PC-9 (cell line): ENCODE data around the gene ANKZF1. TPM values are rescaled to one million over a fixed set of nuclear protein-coding genes. Genes with fewer than 3 reads are reported as not detected.
A peak's percentile ranks its signal among the peaks of the same experiment; 100 is the strongest.

ENCODE experiments used
- BruUV-seq: library from RNA; stranded (reverse); fragments of 400-500 nt; replicated peaks from 2 replicates; lab custom pipeline; 2021; lab: Mats Ljungman, UMichigan
- CTCF ChIA-PET: fragments of 300-600 bp; sonication (Branson Sonifier 250); formaldehyde crosslinking; loops from one replicate; lab custom pipeline; 2022; ENCODE audit warnings: antibody characterized with exemption; lab: Charles Lee
- POLR2A ChIA-PET: fragments of 300-600 bp; sonication (Branson Sonifier 250); formaldehyde crosslinking; loops from one replicate; lab custom pipeline; 2022; ENCODE audit warnings: antibody characterized with exemption; ENCODE audit not compliant: unreplicated experiment; lab: Charles Lee
- DNase-seq, 2 experiments: peaks; one replicate each; pipeline versions ENCODE4 v3.0.0 to v3.0.0-alpha.2; 2015 to 2022; ENCODE audit warnings: mixed read lengths in 1 of 2
- H2AFZ ChIP-seq: fragments of 200-600 bp; sonication (generic); 2 replicates; pipeline ENCODE4 v1.8.1; 2017; ENCODE audit warnings: antibody characterized with exemption
- H3F3A ChIP-seq: fragments of 200-600 bp; sonication (generic); 2 replicates; pipeline ENCODE4 v1.8.1; 2017; ENCODE audit warnings: antibody characterized with exemption, mild to moderate bottlenecking, low read depth; ENCODE audit not compliant: insufficient read depth
- H3K27ac ChIP-seq: fragments of 200-600 bp; sonication (generic); 2 replicates; pipeline ENCODE4 v1.6.1; 2016; ENCODE audit warnings: mixed run types
- H3K27me3 ChIP-seq: fragments of 200-600 bp; sonication (generic); 2 replicates; pipeline ENCODE4 v1.6.1; 2016; ENCODE audit warnings: low read depth, mixed run types; ENCODE audit not compliant: insufficient read depth
- H3K36me3 ChIP-seq: fragments of 200-600 bp; sonication (generic); 2 replicates; pipeline ENCODE4 v1.6.1; 2016; ENCODE audit warnings: low read depth, mixed run types
- H3K4me1 ChIP-seq: fragments of 200-600 bp; sonication (generic); replicated peaks from 2 replicates; pipeline ENCODE4 v1.6.1; 2016; ENCODE audit warnings: mixed run types; ENCODE audit not compliant: insufficient read depth
- H3K4me2 ChIP-seq: fragments of 200-600 bp; sonication (generic); 2 replicates; pipeline ENCODE4 v1.6.1; 2017; ENCODE audit warnings: mixed run types
- H3K4me3 ChIP-seq: fragments of 200-600 bp; sonication (generic); 2 replicates; pipeline ENCODE4 v1.6.1; 2016; ENCODE audit warnings: mixed run types
- H3K79me2 ChIP-seq: fragments of 200-600 bp; sonication (generic); 2 replicates; pipeline ENCODE4 v1.6.1; 2017; ENCODE audit warnings: low read depth, mixed run types
- H3K9me2 ChIP-seq: fragments of 200-600 bp; sonication (generic); 2 replicates; pipeline ENCODE4 v1.8.1; 2017; ENCODE audit warnings: mild to moderate bottlenecking; ENCODE audit not compliant: insufficient read depth
- H3K9me3 ChIP-seq: fragments of 200-600 bp; sonication (generic); 2 replicates; pipeline ENCODE4 v1.8.1; 2016; ENCODE audit warnings: low read depth; ENCODE audit not compliant: insufficient read depth
- H4K20me1 ChIP-seq: fragments of 200-600 bp; sonication (generic); 2 replicates; pipeline ENCODE4 v1.8.1; 2017; ENCODE audit not compliant: insufficient read depth
- CTCF ChIP-seq: fragments of 200-600 bp; sonication (generic); conservative IDR thresholded peaks from 2 replicates; pipeline ENCODE4 v1.6.1; 2017; ENCODE audit warnings: mixed run types, antibody characterized with exemption, mild to moderate bottlenecking, moderate library complexity
- EZH2 ChIP-seq: fragments of 200-600 bp; sonication (generic); IDR thresholded peaks from 2 replicates; pipeline ENCODE4 v1.8.0; 2017; ENCODE audit warnings: antibody characterized with exemption, low read depth
- intact Hi-C: fragments of 100-400 bp; cut with micrococcal nuclease; formaldehyde crosslinking; loops from one replicate; pipeline ENCODE4 v1.10.0; 2022; ENCODE audit not compliant: unreplicated experiment
- total RNA-seq: library from RNA; stranded (reverse); gene quantifications from 2 replicates; pipeline ENCODE4 v1.2.3, GENCODE V29; 2021

ANKZF1 gene
- total RNA-seq, 1 experiment from 2014 or later: 62.2 TPM

GRCh38 chr2:219278655-219279150, 49.1 kb downstream of the ANKZF1 start:
- CTCF ChIA-PET: interaction anchor here (0.6 to 2.3 kb wide), 3 partner anchors 16 to 26 kb away, joined by 4 to 13 read pairs (median 6); no protein-coding TSS in a partner anchor
- Histone ChIP-seq H2AFZ (peak overlapping the region; percentile 25; the same call in 1 of the 2 replicates), H3K4me1 (peaks cover 44% of the 10 kb centered on the region), H3K4me3 (peak overlapping the region; percentile 81; the same call in 1 of the 2 replicates), H3K27me3 (no peaks in the 10 kb centered on the region), H3K79me2 (0 out of 2 replicates have a peak, but pooled peaks cover 3% of the 10 kb centered on the region), H3K27ac (peak overlapping the region; percentile 51), H3K4me2 (peak overlapping the region; percentile 93), H3F3A (peaks cover 31% of the 10 kb centered on the region), H4K20me1 (no peaks in the 10 kb centered on the region), H3K9me2 (no peaks in the 10 kb centered on the region), H3K9me3 (no peaks in the 10 kb centered on the region), H3K36me3 (no peaks in the 10 kb centered on the region)
- intact Hi-C loops: loop anchor here (1.0 to 10.0 kb wide), 7 partner anchors 16 to 384 kb away; partner anchors contain the start of genes ABCB6, ANKZF1, ATG9A and TUBA4A
- POLR2A ChIA-PET: interaction anchor here (0.5 to 1.2 kb wide), 4 partner anchors 22 to 525 kb away, joined by 3 to 15 read pairs (median 8); no protein-coding TSS in a partner anchor
- no peak for TF ChIP-seq EZH2
- no peak for TF ChIP-seq CTCF
- no peak for DNase-seq
- TSS peak; percentile 58 for BruUV-seq

GRCh38 chr2:219279151-219279915, 49.7 kb downstream of the ANKZF1 start, which contains the start of gene DNAJB2:
Gene DNAJB2 (plus strand): TSS chr2:219279366. CDS start chr2:219279834, 468 bp downstream.
- ChIA-PET CTCF (interaction anchor here (0.6 to 2.3 kb wide), 4 partner anchors 16 to 35 kb away, joined by 4 to 13 read pairs (median 9); no protein-coding TSS in a partner anchor), POLR2A (interaction anchor here (0.7 to 1.2 kb wide), 3 partner anchors 30 to 524 kb away, joined by 4 to 15 read pairs (median 5); no protein-coding TSS in a partner anchor)
- Histone ChIP-seq H3K9me3 (no peaks in the 10 kb centered on the region), H3K27ac (peak within 1 kb of the TSS; percentile 51), H3F3A (peaks cover 25% of the 10 kb centered on the region), H3K4me3 (peak within 1 kb of the TSS; percentile 81), H3K36me3 (no peaks in the 10 kb centered on the region), H3K79me2 (0 out of 2 replicates have a peak, but pooled peaks cover 3% of the 10 kb centered on the region), H3K9me2 (no peaks in the 10 kb centered on the region), H3K4me1 (peaks cover 38% of the 10 kb centered on the region), H2AFZ (peak within 1 kb of the TSS; percentile 86), H3K27me3 (no peaks in the 10 kb centered on the region), H4K20me1 (no peaks in the 10 kb centered on the region), H3K4me2 (peak within 1 kb of the TSS; percentile 93)
- no TSS peak for BruUV-seq
- TF ChIP-seq CTCF (no peak; the same call in 1 of the 2 replicates), EZH2 (no peak)
- intact Hi-C loops: loop anchor here (1.0 to 10.0 kb wide), 7 partner anchors 15 to 385 kb away; partner anchors contain the start of genes ABCB6, ANKZF1, ATG9A and TUBA4A
- DNase-seq: peak; percentile 90 to 98

GRCh38 chr2:219279916-219280516, 50.4 kb downstream of the ANKZF1 start:
- no peak for DNase-seq
- Histone ChIP-seq H2AFZ (peak overlapping the region; percentile 86), H3K4me2 (peak overlapping the region; percentile 93), H3K9me3 (no peaks in the 10 kb centered on the region), H3K27ac (no peak overlapping the region), H3K36me3 (no peaks in the 10 kb centered on the region), H4K20me1 (no peaks in the 10 kb centered on the region), H3K4me1 (peaks cover 32% of the 10 kb centered on the region), H3K79me2 (0 out of 2 replicates have a peak, but pooled peaks cover 3% of the 10 kb centered on the region), H3K4me3 (peak overlapping the region; percentile 81), H3K9me2 (no peaks in the 10 kb centered on the region), H3F3A (peaks cover 20% of the 10 kb centered on the region; the same call in 1 of the 2 replicates), H3K27me3 (no peaks in the 10 kb centered on the region)
- intact Hi-C loops: loop anchor here (1.0 to 10.0 kb wide), 7 partner anchors 14 to 385 kb away; partner anchors contain the start of genes ABCB6, ANKZF1, ATG9A and TUBA4A
- ChIA-PET CTCF (interaction anchor here (0.8 kb wide), 1 partner anchor 15 kb away, joined by 3 read pairs; no protein-coding TSS in a partner anchor), POLR2A (interaction anchor here (0.7 kb wide), 2 partner anchors 28 to 69 kb away, joined by 3 to 4 read pairs; no protein-coding TSS in a partner anchor)
- BruUV-seq: no TSS peak
- TF ChIP-seq EZH2: no peak
- TF ChIP-seq CTCF: no peak
